Activated T-cell treated with anti-CD3 and anti-CD28 coated beads for 48 hours (primary cell): Measurements from ENCODE around the gene MNT.

ENCODE experiments used
- DNase-seq: peaks from one replicate; pipeline ENCODE4 v3.0.0-alpha.2; 2020; ENCODE audit warnings: low read depth

Gene MNT

DNA sequence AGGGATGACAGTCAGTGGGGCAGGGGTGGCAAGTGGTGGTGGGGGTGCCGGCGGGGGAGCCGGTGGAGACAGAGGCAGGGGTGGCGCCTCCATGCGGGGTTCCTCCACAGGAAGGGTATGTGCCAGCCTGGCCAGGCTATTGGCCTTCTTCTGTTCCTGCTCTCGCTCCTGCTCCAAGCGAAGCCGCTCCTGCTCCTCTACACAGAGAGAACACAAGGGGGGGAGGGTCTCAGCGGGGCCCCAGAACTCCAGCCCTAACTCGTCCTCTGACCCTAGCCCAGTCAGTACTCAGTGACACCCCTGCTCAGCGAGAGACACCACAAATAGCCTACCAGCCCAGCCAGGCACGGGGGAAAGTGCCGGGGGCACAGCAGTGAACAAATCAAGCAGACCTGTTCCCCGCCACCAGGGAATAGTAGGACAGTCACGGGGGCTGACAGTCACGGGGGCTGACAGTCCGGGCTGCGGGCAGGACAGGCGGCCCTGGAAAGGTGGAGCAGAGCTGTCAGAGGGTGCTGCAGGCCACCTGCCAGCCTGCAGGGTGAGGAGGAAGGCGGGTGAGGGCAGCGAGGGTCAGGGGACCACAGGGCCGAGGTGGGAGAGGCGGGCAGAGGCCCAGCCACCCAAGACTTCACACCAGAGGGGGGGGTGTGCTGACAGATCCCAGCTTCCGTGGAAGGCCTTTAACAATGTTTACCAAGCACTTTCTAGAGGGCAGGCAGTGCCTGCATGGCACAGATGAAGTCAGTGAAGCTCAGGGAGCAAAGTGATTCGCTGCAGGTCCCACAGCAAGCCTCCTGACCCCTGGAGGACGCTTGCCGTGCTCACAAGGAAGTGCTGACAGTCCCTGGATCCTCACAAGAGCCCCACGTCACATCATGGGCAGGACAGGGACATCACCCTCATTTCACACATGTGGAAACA is 5.3 kb downstream of the MNT start:
- no peak for DNase-seq

DNA sequence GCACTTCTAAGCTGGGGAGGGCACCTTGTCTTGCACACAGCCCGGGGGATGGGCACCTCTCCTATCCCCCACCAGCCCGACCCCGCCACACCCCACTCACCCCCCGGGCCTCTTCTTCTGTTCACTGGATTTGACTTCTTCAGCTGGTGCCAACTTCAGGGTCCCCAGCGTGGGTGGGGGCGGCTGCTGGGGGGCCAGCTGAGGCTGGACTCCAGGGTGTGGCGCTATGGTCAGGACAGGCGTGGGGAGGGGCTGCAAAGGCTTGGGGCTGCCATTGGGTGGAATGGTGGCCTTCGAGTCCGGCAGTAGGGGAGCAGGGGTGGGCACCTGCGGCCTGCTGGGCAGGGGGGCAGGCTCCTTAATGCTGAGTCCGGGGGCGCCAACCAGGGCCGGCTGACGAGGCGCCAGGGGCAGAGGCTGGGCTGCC is 6.1 kb downstream of the MNT start:
- DNase-seq: no peak

DNA sequence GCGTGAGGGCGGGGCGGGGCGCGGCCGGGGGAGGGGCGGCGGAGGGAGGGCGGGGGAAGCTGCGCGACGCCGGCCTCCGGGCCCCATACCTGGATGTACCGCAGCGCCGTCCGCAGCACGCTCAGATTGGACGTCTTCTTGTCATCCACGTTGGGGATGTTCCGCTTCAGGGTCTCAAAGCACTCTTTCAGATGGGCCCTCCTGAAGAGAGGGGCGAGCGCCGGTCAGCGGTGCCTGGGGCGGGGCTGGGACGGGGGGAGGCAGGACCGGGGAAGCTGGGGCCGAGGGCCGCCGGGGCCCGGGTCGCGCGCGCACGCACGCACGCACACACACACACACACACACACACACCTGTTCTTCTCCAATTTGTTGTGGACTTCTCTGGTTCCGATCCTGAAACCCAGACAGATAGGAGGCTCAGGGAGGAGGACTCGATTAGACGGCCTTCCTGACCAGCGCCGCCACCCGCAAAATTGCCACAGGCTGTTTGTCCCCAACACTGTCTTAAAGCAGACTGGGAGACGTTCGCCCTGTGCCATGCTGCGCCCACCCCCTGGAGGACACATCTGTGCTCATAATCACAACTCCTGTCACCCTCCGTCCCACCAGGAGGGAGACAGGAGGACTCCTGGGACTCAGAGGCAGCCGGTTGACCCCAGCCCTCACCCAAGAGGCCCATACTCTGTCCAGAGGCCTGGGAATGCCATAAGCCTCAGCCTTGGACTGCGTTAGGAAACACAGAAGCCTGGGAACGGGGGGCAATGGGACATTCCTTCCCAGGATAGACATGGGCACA is 6.7 kb downstream of the MNT start:
- DNase-seq: no peak

DNA sequence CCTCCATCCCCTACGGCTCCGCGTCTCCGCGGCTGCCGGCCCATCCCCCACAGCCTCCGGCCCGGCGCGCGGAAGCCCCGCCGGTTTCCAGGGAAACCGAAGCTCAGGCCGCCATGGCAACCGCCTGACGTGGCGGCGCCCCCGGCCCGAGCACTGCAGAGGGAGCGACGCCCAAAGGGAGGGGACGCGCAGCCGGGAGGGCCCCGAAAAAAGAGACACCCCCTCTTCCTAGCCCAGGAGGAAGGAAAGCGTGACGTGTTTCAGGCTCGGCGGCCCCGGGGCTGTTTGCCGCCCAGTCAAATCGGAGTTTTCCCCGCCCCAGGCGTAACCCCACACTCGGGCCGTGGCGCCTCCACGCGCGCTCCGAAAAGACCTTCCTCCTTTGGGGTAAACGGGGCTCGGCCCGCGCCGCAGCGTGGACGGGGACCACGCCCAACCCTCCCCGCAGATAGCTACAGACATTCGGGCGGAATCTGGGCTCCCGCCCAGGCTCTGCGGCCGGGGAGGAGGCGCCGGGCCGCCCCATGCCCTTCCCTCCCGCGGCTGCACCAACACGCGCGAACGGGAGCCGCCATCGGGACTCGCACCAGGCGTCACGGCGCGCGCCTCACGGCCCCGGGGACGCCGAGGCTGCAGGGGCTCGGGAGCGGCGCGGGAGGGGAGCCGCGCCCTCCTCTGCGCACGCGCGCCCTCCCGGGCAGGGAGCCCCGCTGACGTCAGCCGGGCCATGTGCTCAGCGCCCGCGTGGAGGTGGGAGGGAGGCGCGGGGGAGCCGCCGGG is 7.5 kb downstream of the MNT start:
- peak; percentile 90 for DNase-seq

DNA sequence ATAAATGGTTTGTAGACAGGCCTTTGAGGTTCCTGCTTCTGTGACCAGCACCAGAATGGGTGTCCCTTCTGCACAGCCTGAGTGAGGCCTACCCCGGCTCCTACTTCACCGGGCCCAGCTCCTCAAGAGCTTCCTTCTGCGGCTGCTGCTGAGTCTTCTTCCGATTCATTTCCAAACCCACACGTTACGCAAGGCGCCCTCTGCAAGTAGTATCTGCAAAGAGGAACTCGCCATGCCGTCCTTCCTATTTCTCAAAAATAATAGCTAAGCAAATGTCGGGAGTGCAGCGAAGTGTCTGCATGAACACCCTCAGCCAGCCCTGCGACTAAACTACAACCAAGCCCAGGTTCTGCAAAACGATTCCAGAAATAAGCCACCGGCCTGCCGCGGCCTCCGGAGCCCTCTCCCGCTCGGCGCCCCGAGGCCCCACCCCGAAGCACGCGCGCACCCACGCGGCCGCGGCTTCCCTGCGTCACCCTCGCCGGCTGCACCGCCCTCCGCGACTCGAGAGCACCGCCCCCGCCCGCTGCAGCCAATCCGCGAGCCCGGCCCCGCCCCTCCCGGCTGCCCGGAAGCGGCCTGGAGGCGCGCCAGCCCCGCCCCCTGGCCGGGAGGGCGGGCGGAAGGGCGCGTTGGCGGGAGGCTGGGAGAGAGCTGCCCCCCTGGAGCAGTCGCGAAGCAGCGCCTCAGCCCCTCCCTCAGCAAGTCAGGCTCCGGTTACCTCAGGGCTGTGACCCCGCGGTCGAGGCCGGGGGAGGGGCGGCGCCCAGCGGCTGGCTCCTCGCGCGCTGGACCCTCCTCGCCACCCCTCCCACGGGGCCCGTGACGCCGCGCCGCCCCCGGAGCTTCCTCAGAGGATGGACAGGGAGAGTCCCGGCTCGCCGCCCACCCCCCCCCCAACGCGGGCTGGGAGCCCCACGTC is 8.3 kb downstream of the MNT start:
- peak; percentile 100 for DNase-seq

DNA sequence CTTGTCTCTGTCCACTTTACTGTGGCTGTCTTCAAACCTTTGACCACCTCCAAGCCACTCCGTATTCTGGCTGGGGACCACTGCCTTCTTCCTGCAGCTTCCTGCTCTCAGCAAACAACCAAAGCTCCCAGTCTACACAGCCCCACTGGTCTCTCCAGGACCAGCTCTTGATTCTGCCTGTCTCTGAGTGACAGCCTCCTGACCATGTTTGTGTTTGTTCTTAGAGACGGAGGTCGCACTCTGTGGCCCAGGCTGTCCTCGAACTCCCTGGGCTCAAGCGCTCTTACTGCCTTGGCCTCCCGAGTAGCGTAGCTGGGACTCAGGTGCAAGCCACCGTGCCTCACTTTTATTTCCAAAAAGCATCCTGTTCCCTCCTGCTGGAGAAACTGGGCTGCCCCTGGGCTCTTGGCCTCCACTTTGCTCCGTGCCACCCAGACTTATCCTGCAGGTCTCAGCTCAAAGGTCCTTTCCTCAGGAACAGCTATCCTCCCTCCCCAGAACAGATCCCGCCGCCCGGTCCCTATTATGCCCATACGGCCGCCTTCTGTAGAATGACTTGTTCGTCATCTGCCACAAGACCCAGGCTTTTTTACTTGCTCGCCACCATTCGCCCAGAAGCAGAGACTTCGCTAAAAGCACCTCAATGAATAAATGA is 9.1 kb downstream of the MNT start:
- DNase-seq: no peak

DNA sequence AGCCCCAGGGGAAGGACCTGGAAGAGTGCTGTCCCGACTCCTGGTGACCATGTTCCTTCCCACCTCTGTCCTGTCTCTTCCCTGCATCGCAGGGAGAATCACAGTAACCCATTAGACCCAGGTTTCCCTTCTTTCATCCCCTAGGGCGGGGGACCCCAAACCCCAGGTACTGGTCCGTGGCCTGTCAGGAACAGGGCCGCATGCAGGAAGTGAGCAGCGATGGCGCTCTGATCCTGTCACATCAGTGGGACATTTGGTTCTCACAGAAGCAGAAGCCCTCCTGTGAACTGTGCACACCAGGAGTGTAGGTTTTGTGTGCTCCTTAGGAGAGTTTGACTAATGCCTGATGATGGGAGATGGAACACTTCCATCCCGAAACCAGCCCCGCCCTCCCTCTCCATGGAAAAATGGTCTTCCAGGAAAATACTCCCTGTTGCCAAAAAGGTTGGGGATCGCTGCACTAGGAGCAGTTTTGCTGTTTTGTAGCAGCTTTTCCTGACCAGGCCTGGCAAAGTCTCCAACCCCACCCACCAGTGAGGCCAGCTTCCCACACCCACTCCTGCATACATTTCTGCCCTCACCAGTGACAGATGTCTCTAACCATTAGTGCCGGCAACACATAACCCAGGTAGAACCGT is 10.5 kb downstream of the MNT start:
- no peak for DNase-seq

DNA sequence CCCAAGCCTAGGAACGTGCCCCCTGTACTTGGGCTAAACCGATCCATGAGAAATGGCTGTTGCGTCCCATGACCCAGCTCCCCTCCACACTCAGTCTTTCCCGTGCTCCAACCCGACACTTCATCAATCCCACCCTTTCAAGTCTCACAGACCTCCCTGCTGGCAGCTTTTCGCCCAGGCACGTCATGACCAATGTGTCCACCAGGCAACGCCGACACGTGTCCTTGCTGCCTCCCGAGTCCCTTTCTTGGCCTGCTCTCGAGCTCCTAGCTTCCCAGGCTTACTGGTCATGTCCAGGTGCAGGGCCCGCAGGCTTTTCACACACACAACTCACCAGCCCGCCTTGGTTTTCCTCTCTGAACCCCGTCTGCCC is 12.2 kb downstream of the MNT start:
- DNase-seq: no peak

DNA sequence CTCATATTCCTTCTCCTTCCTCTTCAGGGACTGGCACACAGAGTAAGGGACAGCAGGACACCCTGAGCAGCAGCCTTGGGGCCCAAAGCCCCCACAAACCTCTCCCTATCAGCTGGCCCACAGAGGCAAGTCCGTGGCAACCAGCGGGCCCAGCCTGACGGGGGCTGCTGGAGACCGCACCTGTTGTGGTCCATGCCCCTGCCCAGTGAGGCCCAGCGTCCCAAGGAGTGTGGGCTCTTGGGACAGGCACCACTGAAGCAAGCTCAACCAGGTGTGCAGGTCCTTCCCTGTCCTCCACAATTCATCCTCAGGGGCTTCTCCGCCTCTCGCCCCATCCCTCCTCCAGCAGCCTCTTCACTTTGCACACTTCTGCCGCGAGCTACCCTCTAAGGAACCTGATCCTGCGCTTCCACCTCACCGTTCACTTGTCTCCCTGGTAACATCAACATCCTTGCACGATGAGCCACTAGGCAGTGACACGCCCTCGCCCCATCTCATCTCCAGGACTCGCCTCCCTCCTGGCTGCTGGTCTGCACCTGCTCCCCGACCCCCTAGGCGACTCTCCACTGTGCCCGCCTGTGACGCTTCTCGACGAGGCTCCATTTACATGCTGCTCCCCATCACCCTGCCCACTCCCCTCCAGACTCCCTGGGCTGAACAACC is 12.7 kb downstream of the MNT start:
- no peak for DNase-seq

DNA sequence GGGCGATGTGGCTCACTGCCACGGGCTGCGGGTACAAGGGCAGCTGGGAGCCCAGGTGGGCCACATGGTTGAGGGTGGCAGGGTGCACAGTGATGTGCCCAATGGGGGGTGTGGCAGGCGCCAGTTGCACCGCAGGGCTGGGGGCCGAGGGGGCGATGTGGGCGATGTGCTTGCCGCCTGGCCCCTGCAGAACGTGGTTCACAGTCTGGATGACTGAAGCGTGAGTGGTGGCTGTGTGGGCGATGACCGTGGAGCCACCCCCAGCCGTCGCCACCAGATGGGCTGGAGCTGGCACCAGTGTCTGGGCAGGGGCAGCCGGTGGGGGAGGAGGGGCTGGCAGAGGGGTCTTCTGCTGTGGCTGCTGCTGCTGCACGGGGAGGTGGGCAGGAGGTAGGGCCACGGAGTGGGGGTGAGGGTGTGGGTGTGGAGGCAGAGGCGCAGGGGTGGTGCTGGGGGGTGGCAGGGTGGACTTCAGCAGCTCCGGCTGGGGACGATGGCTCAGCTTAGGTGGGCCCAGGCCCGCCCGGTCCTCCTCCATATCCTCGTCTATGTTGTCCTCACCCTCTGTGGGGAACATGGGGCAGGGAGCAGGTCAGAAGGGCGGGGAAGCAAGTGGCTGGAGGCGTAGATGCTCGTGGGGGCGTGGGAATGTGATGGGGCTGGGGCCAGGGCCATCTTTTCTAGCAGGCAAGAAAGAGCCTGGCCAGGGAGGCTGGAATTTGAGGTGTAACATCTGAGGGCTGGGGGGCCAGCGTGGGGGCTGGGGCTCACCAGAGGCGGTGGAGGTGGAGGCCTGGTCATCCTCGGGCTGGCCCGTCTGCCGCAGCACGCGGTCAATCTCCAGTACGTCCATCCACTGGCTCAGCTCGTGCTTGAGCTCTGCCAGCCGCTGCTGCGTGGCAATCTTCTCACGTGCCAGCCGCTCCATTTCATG is 13.5 kb downstream of the MNT start:
- DNase-seq: no peak

DNA sequence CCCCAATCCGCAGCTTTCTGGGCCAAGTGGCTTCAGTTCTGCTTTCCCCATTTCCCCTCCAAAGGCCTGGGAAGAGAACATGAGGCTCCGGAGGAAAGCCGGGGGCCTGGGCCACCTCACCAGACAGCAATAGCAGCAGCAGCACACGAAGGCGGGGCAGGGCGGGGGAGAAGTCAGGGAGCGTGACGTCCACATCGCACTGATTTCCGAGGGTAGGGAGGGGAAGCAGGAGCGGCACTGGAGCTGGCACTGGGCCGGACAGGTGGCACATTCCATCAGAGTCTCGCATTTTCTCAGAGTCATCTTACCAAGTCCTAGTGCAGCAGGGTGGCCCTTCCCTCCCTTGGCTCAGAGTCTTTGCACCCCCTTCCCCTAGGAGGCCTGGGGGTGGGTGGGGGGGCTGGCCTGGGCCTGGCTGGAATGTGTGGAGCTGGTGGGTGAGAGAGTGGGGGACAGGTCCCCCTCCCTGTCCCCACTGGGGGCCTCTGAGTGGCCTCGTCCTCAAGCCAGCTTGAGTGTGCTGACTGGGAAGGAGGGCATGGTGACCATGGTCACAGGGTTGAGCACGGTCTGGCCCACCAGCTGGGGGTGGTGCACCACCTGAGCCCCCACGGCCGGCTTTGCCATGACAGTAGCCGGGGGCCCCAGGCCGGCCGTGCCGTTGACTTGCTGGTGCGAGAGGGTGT is 14.3 kb downstream of the MNT start:
- DNase-seq: no peak

DNA sequence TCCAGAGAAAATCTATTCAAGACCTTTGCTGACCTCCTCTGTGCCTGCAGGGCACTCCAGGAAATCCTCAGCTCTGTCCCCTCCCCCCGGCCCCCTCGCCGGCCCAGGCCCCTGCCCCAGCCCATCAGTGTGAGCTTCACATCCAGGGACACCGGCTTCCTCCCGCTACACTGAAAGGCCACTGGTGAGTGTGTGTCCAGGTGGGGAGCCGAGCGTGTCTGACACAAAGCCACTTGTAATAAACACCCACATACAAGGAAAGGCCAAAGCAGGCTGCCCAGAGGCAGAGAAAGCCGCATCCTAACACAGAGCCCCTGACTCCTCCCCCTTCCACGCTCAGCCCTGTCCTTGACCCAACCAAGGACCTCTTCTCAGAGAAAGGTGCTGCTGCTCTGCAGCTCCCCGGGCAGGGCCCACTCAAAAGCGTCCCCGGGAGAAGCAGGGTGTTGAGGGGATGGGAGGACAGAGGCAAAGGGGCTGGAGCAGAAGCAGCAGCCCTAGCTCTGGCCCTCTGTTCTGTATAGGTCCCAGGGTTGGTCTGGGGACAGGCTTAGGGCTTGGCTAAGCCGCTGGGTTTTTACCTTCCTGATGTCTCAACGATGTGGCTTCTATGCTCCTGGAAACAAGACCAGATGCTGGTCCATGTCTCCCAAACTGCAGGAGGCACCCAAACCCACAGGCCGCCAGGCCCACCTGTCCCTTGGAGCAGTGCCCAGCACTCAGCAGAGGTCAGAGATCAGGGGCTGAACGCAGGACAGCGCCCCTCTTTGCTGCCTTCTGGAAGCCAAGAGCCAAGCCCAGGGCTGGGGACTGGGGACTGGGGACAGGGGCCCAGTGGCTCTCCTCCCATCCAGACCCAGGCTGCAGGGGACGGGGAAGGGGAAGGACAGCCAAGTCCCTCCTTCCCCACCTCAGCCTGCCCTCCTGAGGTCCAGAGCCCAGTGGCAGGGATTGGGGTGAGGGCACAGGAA is 15.3 kb downstream of the MNT start:
- DNase-seq: no peak

DNA sequence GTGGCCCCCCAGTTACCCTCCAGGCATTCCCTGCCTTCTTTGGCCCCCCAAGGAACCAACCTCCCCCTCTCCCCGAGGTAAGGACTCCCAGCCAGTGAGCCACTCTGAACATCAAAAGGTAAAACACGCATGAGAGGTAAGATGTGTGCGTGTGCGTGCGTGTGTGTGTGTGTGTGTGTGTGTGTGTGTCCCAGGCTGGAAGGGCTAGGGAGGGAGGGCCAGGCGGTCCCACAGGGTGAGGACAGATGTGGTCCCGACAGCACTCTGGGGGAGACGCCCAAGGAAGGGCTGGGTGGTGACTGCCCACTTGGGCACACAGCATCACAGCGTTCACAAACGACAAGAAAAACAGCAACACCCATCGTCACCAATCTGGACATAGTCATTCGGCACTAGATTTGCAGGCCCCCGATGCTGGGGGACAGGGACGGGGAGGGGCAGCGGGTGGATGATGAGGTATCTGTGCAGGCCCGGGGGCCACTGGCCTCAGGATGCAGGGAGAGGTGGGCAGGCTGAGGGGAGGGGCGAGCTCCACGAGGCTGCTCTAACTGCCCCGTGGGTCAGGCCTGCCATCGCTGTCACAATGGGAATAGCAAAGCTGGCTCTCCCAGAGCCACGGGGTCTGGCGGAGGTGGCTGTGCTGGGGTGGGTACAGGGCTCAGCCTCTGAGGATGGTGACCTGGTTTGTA is 16.3 kb downstream of the MNT start:
- no peak for DNase-seq

DNA sequence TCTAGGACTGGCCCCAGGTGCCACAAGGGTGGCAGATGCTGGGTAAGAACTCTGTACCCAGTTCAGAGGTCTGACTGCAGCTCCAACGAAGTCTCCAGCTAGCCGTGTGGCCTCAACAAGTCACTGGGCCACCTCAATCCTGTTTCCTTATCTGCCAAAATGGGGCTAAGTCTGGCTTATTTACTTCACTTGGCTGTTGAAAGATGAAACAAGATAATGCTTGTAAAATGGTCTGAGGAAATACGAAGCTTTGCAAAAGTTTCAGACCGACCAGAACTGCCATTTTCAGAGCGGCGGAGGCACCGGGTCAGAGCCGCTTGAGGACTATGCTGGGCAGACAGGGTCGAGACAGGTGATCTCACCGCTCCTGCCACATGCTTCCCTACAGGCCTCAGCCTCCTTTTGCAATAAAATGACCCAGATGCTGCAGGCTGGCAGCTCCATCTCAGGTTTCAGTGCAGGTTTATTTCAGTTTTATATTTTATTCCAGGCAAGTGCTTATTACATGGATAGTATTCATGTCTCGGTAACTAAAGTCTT is 17.2 kb downstream of the MNT start:
- DNase-seq: no peak

DNA sequence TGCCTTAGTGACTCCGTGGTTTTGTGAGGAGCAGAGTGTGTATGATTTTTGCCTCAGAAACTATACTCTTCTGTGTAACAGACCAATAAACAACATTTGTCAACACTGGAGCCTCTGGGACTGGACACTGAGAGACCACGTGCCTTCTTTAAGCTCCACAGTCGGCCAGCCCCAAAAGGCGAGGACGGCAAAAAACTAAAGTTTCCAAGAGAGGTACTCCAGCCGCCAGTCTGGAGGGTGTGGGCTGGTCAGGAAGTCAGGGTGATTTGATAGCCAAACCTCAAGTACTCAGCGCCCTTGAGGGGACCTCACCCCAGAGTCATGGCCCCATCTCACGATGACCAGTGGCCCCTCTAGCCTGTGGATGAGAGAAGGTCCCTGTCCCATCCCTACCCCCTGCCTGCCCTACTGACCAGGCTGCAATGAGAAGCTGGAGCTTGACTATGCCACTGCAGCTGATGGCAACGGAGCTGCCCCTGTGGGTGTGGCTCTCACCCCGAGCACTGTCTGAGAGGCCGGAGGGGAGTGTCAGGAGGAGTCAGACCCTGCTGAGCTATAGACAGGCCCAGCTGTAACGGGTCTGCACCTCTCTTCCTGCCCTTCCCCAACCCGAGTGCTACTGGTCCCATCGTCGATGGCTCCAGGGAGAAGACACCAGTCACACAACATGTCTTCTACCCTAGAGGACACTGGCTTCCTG is 19.8 kb downstream of the MNT start:
- DNase-seq: no peak
